ENCODE measurements around the gene ZNF587.
"Not testable (repeated sequence)": the region's sequence is repeated elsewhere in the genome, so short reads cannot be mapped to it uniquely, and the experiment has no call there.

DNA sequence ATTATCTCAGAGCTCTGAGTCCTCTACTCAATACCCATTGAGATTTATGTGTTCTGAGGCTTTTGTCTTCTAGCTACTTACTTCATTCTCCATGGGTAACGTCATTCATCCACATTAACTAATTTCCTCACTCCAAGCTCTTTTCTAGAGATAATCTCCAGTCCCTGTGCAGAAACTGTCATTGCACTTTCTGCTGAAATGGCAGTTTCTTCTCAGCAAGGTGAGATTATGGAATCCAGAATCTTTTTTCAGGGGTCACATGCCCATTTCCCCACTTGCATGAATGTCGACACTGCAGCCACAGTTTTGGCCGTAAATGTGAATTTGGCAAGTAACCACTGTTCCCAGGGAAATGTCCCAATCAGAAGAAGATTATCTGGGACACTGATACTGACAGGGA, 12.7 kb downstream of the ZNF587 start:
- not testable (repeated sequence) for TF ChIP-seq POLR2AphosphoS5 (IDR thresholded peaks at IDR 0.05; ENCODE audit: low read depth, low read length); POLR2A (IDR thresholded peaks at IDR 0.05; ENCODE audit: low read depth, low read length); TAF1 (IDR thresholded peaks at IDR 0.05; ENCODE audit: borderline replicate concordance, low read depth, low read length)
